Measurements from ENCODE around the gene THNSL1.

The THNSL1 gene

GRCh38 chr10:24973163-24973562 lies 43.2 kb upstream of the THNSL1 start:
- no peak overlapping the region for H3K4me3 ChIP-seq (replicated peaks; ENCODE audit: low read depth, low read length)
- no peak for DNase-seq (ENCODE audit: low read depth)
- TF ChIP-seq CTCF (IDR thresholded peaks at IDR 0.05; ENCODE audit: low read length, missing control alignments) = no peak

GRCh38 chr10:24974976-24975375 lies 41.4 kb upstream of the THNSL1 start:
- peak; percentile 96 for DNase-seq (ENCODE audit: low read depth)
- TF ChIP-seq CTCF (IDR thresholded peaks at IDR 0.05; ENCODE audit: low read length, missing control alignments) = peak; percentile 38
- no peak overlapping the region for H3K4me3 ChIP-seq (replicated peaks; ENCODE audit: low read depth, low read length)

GRCh38 chr10:24979685-24980084 lies 36.7 kb upstream of the THNSL1 start:
- H3K4me3 ChIP-seq (replicated peaks; ENCODE audit: low read depth, low read length) = no peak overlapping the region
- no peak for TF ChIP-seq CTCF (IDR thresholded peaks at IDR 0.05; ENCODE audit: low read length, missing control alignments)
- no peak for DNase-seq (ENCODE audit: low read depth)

- peak; percentile 51 for DNase-seq (ENCODE audit: low read depth)
- no peak for TF ChIP-seq CTCF (IDR thresholded peaks at IDR 0.05; ENCODE audit: low read length, missing control alignments)
- no peak overlapping the region for H3K4me3 ChIP-seq (replicated peaks; ENCODE audit: low read depth, low read length)
These were observed 35.2 kb upstream of the THNSL1 start for GRCh38 chr10:24981161-24981710.

- no peak for TF ChIP-seq CTCF (IDR thresholded peaks at IDR 0.05; ENCODE audit: low read length, missing control alignments)
- no peak for DNase-seq (ENCODE audit: low read depth)
These were observed 33.9 kb upstream of the THNSL1 start for GRCh38 chr10:24982319-24983112.

GRCh38 chr10:24983130-24983529 lies 33.3 kb upstream of the THNSL1 start:
- no peak overlapping the region for H3K4me3 ChIP-seq (replicated peaks; ENCODE audit: low read depth, low read length)
- no peak for DNase-seq (ENCODE audit: low read depth)
- no peak for TF ChIP-seq CTCF (IDR thresholded peaks at IDR 0.05; ENCODE audit: low read length, missing control alignments)

More at GRCh38 chr10:24982319-24983112, 33.9 kb upstream of the THNSL1 start:
- no peak overlapping the region for H3K4me3 ChIP-seq (replicated peaks; ENCODE audit: low read depth, low read length)
